ENCODE data around the gene C4A.

The C4A gene

GRCh38 chr6:32050562-32050961, 68.7 kb downstream of the C4A start:
- H3K4me1 Mint-ChIP-seq (ENCODE audit: low read depth), result no peaks in the 10 kb centered on the region
- no peak overlapping the region for H3K4me3 Mint-ChIP-seq
- H3K27me3 Mint-ChIP-seq (ENCODE audit: low read depth), result peaks cover 7% of the 10 kb centered on the region
- H3K36me3 Mint-ChIP-seq (ENCODE audit: low read depth), result no peaks in the 10 kb centered on the region
- no peak overlapping the region for H3K27ac Mint-ChIP-seq
- no peak for DNase-seq (ENCODE audit: low spot score)
- H3K9me3 Mint-ChIP-seq, result no peaks in the 10 kb centered on the region
